ENCODE data around the gene MYBPH.

The MYBPH gene

DNA sequence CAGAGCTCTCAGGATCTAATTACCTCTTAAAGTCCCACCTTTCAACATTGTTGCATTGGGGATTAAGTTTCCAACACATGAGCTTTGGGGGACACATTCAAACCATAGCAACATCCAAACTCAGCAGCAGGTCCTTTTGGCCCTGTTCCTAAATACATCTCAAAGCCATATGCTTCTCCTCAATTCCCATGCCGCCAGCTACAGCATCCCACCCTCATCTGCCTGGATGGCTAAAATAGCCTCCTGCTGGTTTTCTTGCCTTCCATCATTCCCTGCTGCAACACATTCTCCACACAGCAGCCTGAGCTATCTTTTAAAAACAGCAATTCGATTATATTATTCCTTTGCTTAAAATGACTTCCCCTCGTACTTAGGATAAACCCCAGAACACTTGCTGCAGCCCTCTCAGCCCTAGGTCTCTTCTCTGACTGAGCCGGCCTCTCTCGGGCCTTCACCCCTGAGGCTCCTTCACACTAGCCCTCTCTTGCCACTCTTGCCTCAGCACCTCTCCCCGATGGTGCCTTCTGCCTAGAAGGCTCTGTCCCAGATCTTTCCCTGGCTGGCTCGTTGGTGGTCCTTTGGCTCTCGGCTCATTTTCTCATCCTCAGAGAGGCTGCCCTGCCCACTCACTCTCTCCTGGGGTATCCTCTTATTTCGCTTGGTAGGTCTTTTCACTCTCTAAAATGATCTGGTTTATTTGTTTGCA, 16.5 kb downstream of the MYBPH start:
- Histone ChIP-seq H3K79me2 (ENCODE audit: low read length) (no peaks in the 10 kb centered on the region), H3K27me3 (ENCODE audit: low read depth, low read length) (peaks cover 87% of the 10 kb centered on the region), H4K20me1 (ENCODE audit: insufficient read depth, low read length) (no peaks in the 10 kb centered on the region), H2AFZ (ENCODE audit: low read depth, low read length) (no peak overlapping the region), H3K4me2 (ENCODE audit: low read length) (no peak overlapping the region), H3K9ac (ENCODE audit: low read length) (no peak overlapping the region), H3K36me3 (replicated peaks; ENCODE audit: low read depth, low read length) (no peaks in the 10 kb centered on the region), H3K4me3 (ENCODE audit: low read length) (no peak overlapping the region), H3K4me1 (ENCODE audit: low read length) (peaks cover 5% of the 10 kb centered on the region), H3K27ac (ENCODE audit: low read length) (no peak overlapping the region), H3K9me3 (ENCODE audit: insufficient read depth, low read length) (no peaks in the 10 kb centered on the region)
- no peak for TF ChIP-seq EZH2phosphoT487 (IDR thresholded peaks at IDR 0.05; ENCODE audit: low read depth)
- TF ChIP-seq, protein P1, sequence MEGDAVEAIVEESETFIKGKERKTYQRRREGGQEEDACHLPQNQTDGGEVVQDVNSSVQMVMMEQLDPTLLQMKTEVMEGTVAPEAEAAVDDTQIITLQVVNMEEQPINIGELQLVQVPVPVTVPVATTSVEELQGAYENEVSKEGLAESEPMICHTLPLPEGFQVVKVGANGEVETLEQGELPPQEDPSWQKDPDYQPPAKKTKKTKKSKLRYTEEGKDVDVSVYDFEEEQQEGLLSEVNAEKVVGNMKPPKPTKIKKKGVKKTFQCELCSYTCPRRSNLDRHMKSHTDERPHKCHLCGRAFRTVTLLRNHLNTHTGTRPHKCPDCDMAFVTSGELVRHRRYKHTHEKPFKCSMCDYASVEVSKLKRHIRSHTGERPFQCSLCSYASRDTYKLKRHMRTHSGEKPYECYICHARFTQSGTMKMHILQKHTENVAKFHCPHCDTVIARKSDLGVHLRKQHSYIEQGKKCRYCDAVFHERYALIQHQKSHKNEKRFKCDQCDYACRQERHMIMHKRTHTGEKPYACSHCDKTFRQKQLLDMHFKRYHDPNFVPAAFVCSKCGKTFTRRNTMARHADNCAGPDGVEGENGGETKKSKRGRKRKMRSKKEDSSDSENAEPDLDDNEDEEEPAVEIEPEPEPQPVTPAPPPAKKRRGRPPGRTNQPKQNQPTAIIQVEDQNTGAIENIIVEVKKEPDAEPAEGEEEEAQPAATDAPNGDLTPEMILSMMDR (IDR thresholded peaks at IDR 0.05; ENCODE audit: low read depth, low read length) = no peak

DNA sequence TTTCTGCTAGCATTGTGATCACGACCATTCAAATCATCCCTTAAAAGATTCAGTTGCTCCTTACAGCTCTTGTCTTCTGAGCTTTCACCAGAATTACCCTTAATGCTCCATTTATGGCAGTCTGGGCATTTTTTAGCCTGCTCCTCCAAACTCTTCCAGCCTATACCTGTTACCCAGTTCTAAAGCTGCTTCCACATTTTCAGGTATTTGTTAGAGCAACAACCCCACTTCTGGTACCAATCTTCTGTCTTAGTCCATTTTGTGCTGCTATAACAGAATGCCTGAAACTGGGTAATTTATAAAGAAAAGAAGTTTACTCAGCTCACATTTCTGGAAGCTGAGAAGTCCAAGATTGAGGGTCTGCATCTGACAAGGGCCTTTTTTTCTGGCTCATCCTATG, 17.2 kb downstream of the MYBPH start:
- TF ChIP-seq, protein P1 (IDR thresholded peaks at IDR 0.05; ENCODE audit: low read depth, low read length) = no peak
- TF ChIP-seq EZH2phosphoT487 (IDR thresholded peaks at IDR 0.05; ENCODE audit: low read depth) = no peak
- H2AFZ ChIP-seq (ENCODE audit: low read depth, low read length) = no peak overlapping the region
- H3K9me3 ChIP-seq (ENCODE audit: insufficient read depth, low read length) = no peaks in the 10 kb centered on the region
- H3K9ac ChIP-seq (ENCODE audit: low read length) = no peak overlapping the region
- H3K4me1 ChIP-seq (ENCODE audit: low read length) = peaks cover 5% of the 10 kb centered on the region
- no peak overlapping the region for H3K4me3 ChIP-seq (ENCODE audit: low read length)
- no peaks in the 10 kb centered on the region for H3K79me2 ChIP-seq (ENCODE audit: low read length)
- peaks cover 87% of the 10 kb centered on the region for H3K27me3 ChIP-seq (ENCODE audit: low read depth, low read length)
- H4K20me1 ChIP-seq (ENCODE audit: insufficient read depth, low read length) = no peaks in the 10 kb centered on the region
- H3K4me2 ChIP-seq (ENCODE audit: low read length) = no peak overlapping the region
- no peak overlapping the region for H3K27ac ChIP-seq (ENCODE audit: low read length)
- H3K36me3 ChIP-seq (replicated peaks; ENCODE audit: low read depth, low read length) = no peaks in the 10 kb centered on the region

DNA sequence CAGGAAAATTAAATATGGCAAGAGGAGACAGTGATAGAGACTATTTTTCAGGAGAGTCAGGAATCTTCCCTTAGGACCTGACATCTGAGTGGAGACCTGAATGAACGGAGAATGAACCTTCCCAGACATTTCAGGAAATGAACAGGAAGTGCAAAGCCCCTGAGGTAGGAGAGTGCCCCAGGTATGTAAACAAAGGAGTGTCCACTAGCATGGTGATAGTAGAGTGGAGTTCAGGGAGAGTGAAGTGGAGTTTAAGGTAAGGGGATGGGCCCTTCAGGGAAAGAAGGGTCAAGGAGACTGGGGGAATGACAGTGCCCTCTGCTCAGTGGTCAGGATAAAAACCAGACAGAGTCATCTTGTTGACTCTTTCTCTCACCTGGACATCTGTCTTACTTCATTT, 19.3 kb downstream of the MYBPH start:
- TF ChIP-seq, protein P1 (IDR thresholded peaks at IDR 0.05; ENCODE audit: low read depth, low read length) = no peak
- no peak for TF ChIP-seq EZH2phosphoT487 (IDR thresholded peaks at IDR 0.05; ENCODE audit: low read depth)

DNA sequence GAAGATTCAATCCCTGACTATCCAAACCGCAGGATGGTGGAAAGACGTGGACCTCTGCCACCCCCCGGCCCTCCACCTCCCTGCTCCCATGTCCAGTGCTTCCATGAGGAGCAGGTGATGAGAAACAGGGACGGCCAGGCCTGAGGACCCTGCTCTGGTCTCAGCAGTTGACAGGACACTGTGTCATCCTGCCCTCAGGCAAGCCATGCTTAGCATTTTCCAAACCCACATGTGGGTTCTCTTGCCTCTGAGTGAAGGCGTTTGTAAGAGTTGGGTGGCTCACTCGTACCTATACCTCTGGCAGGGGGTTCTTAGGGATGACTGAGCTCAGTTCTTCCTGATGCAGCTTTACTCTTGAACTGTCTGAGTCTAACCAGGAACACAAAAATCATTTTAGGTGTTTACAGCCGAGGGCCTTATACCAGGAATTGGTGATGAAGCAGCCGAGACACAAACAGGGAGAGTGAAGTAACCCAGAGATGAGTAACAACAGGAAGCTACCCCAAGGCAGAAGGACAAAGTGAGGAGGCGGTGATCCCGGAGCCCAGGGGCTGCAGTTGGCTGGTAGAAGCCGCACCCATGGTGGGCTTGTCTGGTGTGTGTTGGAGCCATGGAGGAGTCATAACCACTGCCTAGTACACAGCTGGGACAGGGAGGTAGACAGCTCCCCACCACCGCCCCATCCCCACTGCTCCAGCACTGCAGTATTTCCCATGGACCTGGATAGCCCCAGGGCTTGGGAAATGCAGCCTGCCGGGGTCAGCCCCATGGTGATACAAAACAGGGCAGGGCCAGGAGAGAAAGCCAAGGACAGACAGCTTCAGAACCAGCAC, 21.4 kb downstream of the MYBPH start:
- H3K4me3 ChIP-seq (ENCODE audit: low read length) = no peak overlapping the region
- H3K4me1 ChIP-seq (ENCODE audit: low read length) = no peaks in the 10 kb centered on the region
- TF ChIP-seq, protein P1 (IDR thresholded peaks at IDR 0.05; ENCODE audit: low read depth, low read length) = no peak
- no peak for TF ChIP-seq EZH2phosphoT487 (IDR thresholded peaks at IDR 0.05; ENCODE audit: low read depth)
- no peak overlapping the region for H3K9ac ChIP-seq (ENCODE audit: low read length)
- H3K36me3 ChIP-seq (replicated peaks; ENCODE audit: low read depth, low read length) = no peaks in the 10 kb centered on the region
- H3K9me3 ChIP-seq (ENCODE audit: insufficient read depth, low read length) = no peaks in the 10 kb centered on the region
- no peak overlapping the region for H3K27ac ChIP-seq (ENCODE audit: low read length)
- no peaks in the 10 kb centered on the region for H3K79me2 ChIP-seq (ENCODE audit: low read length)
- no peak overlapping the region for H2AFZ ChIP-seq (ENCODE audit: low read depth, low read length)
- H4K20me1 ChIP-seq (ENCODE audit: insufficient read depth, low read length) = no peaks in the 10 kb centered on the region
- H3K4me2 ChIP-seq (ENCODE audit: low read length) = no peak overlapping the region
- H3K27me3 ChIP-seq (ENCODE audit: low read depth, low read length) = peaks cover 80% of the 10 kb centered on the region

More for the DNA sequence above, 19.3 kb downstream of the MYBPH start:
- Histone ChIP-seq H3K79me2 (ENCODE audit: low read length) (no peaks in the 10 kb centered on the region), H3K27me3 (ENCODE audit: low read depth, low read length) (peaks cover 85% of the 10 kb centered on the region), H3K27ac (ENCODE audit: low read length) (no peak overlapping the region), H3K4me3 (ENCODE audit: low read length) (no peak overlapping the region), H2AFZ (ENCODE audit: low read depth, low read length) (no peak overlapping the region), H3K4me1 (ENCODE audit: low read length) (no peaks in the 10 kb centered on the region), H3K9ac (ENCODE audit: low read length) (no peak overlapping the region), H3K9me3 (ENCODE audit: insufficient read depth, low read length) (no peaks in the 10 kb centered on the region), H3K4me2 (ENCODE audit: low read length) (no peak overlapping the region), H3K36me3 (replicated peaks; ENCODE audit: low read depth, low read length) (no peaks in the 10 kb centered on the region), H4K20me1 (ENCODE audit: insufficient read depth, low read length) (no peaks in the 10 kb centered on the region)
